Measurements from ENCODE around the gene MIEN1.

DNA sequence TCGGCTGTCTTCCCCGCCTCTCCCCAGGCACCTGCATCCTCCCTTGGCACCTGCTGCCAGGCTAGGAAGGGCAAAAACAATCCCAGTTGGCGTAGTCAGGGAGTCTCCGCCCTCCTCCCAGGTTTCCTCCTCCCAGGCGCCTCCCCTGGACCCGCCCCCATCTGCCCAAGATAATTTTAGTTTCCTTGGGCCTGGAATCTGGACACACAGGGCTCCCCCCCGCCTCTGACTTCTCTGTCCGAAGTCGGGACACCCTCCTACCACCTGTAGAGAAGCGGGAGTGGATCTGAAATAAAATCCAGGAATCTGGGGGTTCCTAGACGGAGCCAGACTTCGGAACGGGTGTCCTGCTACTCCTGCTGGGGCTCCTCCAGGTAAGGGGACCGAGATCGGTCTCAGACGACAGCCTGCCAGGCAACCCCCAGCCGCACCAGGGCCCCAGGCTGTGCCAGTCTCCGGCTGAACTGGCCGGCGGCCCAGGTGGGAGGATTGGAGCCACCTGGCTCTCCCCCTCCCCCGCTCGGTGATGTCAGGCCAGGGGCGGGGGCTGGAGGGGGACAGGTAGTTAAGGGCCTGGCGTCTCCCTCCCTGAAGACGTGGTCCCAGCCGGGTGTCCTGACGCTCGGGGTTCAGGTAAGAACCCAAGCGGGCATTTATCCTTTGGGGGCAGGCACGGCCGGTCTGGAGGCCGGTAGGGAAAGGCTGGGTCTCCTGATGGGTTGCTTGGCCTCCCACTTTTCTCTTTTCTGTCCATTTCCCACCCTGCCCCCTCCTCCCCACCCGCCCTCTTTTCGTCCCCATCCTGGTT is 7.6 kb upstream of the MIEN1 start, which contains the start of gene GRB7:
- TF ChIP-seq, protein P1, sequence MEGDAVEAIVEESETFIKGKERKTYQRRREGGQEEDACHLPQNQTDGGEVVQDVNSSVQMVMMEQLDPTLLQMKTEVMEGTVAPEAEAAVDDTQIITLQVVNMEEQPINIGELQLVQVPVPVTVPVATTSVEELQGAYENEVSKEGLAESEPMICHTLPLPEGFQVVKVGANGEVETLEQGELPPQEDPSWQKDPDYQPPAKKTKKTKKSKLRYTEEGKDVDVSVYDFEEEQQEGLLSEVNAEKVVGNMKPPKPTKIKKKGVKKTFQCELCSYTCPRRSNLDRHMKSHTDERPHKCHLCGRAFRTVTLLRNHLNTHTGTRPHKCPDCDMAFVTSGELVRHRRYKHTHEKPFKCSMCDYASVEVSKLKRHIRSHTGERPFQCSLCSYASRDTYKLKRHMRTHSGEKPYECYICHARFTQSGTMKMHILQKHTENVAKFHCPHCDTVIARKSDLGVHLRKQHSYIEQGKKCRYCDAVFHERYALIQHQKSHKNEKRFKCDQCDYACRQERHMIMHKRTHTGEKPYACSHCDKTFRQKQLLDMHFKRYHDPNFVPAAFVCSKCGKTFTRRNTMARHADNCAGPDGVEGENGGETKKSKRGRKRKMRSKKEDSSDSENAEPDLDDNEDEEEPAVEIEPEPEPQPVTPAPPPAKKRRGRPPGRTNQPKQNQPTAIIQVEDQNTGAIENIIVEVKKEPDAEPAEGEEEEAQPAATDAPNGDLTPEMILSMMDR (IDR thresholded peaks at IDR 0.05; ENCODE audit: low read depth, low read length), result no peak
- no peak for TF ChIP-seq EZH2phosphoT487 (IDR thresholded peaks at IDR 0.05; ENCODE audit: low read depth)

All from OCI-LY3 (cell line).